GM12864 (cell line): ENCODE results near the gene ZBTB16.

ENCODE experiments used
- DNase-seq: peaks from one replicate; pipeline ENCODE4 v3.0.0-alpha.2; 2011; ENCODE audit warnings: low read depth
- H3K4me3 ChIP-seq: 2 replicates; pipeline ENCODE4 v1.5.1; 2011; ENCODE audit warnings: mild to moderate bottlenecking, low read depth, low read length, control low read depth
- TF ChIP-seq, protein P1 (sequence below): IDR thresholded peaks from 2 replicates; pipeline ENCODE4 v1.5.1; 2011; ENCODE audit warnings: low read depth, mild to moderate bottlenecking, moderate library complexity, low read length, control low read depth, inconsistent platforms; ENCODE audit errors: missing control alignments

ZBTB16 gene

GRCh38 chr11:114219559-114220349 lies 160.2 kb downstream of the ZBTB16 start:
- H3K4me3 ChIP-seq = no peak overlapping the region
- DNase-seq = no peak
- TF ChIP-seq, protein P1, sequence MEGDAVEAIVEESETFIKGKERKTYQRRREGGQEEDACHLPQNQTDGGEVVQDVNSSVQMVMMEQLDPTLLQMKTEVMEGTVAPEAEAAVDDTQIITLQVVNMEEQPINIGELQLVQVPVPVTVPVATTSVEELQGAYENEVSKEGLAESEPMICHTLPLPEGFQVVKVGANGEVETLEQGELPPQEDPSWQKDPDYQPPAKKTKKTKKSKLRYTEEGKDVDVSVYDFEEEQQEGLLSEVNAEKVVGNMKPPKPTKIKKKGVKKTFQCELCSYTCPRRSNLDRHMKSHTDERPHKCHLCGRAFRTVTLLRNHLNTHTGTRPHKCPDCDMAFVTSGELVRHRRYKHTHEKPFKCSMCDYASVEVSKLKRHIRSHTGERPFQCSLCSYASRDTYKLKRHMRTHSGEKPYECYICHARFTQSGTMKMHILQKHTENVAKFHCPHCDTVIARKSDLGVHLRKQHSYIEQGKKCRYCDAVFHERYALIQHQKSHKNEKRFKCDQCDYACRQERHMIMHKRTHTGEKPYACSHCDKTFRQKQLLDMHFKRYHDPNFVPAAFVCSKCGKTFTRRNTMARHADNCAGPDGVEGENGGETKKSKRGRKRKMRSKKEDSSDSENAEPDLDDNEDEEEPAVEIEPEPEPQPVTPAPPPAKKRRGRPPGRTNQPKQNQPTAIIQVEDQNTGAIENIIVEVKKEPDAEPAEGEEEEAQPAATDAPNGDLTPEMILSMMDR = no peak

GRCh38 chr11:114221037-114221436 lies 161.5 kb downstream of the ZBTB16 start:
- DNase-seq = no peak
- H3K4me3 ChIP-seq = no peak overlapping the region
- TF ChIP-seq, protein P1 = no peak

DNA sequence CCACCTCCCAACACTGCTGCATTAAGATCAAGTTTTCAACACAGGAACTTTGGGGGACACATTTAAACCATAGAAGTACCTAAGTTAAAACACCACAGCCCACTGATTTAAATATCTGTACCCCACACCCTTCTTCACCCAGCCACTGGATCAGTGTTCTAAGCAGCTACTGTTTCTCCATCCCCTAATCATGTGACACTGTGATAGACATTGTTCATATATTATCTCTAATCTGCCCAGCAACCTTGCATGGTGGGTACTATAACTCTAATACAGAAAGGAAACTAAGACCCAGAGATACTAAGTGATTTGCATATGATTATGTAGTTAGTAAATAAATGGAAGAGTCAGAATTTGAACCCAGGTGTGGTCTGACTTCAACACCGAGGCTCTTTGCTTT lies 166.2 kb downstream of the ZBTB16 start:
- TF ChIP-seq, protein P1 = no peak
- H3K4me3 ChIP-seq = no peak overlapping the region
- DNase-seq = no peak

DNA sequence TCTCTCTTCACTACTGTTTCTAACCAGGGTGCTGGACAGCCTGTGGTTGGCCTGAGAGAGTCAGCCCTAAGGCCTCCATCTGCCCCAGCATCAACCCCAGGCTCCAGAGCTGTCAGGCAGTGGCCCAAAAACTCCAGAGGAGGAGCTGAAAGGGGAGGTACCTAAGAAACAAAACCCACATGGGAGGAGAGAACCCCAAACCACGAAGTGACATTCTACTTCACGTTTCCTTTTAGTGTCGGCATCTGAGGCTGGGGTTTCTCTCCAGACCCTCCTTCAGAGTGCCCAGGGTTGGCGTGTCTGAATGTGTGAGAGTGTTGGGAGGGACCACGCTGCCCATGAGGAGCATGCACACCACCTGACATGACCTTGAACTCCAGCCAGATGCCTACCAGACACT lies 166.8 kb downstream of the ZBTB16 start:
- DNase-seq = no peak
- no peak overlapping the region for H3K4me3 ChIP-seq
- TF ChIP-seq, protein P1 = no peak

GRCh38 chr11:114228435-114229411 lies 169.2 kb downstream of the ZBTB16 start:
- no peak overlapping the region for H3K4me3 ChIP-seq
- TF ChIP-seq, protein P1 = no peak
- no peak for DNase-seq

DNA sequence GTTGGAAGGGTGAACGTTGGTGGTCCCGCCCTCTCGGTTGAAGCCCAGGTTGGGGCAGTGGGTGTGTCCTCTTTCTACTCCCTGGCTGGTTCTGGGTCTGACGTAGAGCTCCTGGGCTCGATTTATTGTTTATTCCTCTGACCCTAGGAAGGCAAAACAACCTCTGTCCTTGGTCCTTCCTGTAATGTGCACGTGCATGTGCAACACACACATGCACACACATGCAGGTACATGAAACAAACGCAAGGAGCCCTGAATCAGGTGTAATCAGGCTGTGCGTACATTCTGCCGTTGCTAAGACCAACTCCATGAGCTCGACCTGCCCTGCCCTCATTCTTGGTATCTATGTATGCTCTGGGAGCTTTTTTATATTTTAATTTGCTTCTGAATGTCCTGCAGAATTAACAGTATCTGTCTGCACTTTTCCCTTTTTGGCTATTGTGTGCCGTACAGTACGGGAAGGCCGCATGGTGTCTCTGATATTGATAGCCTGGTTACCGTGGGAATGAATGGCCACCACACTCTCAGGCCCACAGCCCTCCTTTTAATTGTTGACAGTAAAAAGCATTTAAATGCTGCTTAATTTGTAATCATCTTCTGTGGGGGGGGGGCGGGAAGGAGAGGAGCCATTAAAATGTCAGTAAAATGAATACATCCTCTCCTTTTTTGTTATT lies 170.7 kb downstream of the ZBTB16 start:
- no peak for DNase-seq
- TF ChIP-seq, protein P1 = no peak
- H3K4me3 ChIP-seq = no peak overlapping the region
